ENCODE data around the gene DNAJA2.

DNA sequence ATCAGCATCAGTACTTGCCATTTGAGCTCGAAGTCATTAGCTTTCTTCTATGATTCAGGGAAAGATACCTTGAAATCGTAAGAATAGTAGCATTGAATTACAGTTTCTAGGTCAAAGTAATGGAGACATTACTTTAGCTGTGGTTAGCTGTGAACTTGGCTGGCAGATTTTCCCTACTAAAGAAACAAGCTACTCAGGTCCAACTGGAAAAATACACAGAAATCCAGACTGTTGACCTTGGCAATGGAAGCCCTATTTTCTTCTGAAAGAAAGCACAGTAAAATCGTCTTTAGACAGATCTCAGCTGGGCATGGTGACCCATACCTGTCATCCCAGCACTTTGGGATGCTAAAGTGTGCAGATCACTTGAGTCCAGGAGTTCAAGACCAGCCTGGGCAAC, 13.4 kb upstream of the DNAJA2 start:
- no peak for TF ChIP-seq EZH2 (IDR thresholded peaks at IDR 0.05; ENCODE audit: borderline replicate concordance, low read length)
- no peak for TF ChIP-seq CTCF (conservative IDR thresholded peaks at IDR 0.05 in 1 of 2, IDR thresholded peaks at IDR 0.05 in 1 of 2; ENCODE audit: extremely low read depth in 1 of 2, insufficient read depth in 1 of 2, low read depth in 1 of 2, low read length in 2 of 2)
